ENCODE data around the gene ALDH3B1.

Gene ALDH3B1

DNA sequence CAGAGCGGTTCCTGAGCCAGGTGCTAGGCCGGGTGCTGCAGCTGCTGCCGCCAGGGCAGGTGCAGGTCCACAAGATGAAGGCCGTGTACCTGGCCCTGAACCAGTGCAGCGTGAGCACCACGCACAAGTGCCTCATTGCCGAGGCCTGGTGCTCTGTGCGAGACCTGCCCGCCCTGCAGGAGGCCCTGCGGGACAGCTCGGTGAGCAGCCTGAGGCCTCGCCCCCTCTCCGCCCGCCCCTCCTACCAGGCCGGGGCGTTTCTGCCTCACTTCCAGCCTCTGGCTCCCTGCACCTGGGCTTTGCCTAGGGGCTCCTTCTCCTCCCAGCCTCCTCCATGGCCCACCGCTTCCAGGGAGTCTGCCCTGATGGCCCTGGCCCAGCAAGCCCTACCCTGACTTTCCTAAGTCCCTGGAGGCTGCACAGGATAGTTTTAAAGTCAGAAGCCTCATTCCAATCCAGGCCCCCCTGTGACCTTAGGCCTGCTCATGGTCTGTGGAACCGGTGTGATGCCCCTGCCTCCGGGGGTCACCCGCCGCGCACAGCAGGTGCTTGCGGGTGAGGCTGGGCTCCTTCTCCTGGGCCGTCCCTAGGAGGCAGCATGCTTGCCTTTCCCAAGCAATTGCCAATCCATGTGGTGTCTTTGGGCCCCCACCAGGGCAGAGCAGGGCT is 34.2 kb downstream of the ALDH3B1 start:
- no peak for DNase-seq (ENCODE audit: low read depth in 3 of 3, low spot score in 1 of 3)

DNA sequence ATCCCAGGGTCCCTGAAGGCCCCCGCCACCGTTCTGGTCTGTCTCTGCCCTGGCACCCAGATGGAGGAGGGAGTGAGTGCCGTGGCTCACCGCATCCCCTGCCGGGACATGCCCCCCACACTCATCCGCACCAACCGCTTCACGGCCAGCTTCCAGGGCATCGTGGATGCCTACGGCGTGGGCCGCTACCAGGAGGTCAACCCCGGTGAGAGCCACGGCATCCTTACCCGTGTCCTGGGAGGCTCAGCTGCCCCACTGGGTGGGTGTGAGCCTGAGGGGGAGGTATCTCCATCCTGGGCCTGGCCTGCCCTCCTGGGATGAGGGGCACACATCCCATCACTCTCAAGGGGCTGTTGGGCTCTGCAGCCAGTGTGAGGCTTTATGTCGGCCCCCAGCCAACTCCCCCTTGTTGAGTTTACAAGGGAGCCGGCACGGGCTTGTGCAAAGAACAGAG is 34.8 kb downstream of the ALDH3B1 start:
- DNase-seq (ENCODE audit: low read depth in 3 of 3, low spot score in 1 of 3): no peak

DNA sequence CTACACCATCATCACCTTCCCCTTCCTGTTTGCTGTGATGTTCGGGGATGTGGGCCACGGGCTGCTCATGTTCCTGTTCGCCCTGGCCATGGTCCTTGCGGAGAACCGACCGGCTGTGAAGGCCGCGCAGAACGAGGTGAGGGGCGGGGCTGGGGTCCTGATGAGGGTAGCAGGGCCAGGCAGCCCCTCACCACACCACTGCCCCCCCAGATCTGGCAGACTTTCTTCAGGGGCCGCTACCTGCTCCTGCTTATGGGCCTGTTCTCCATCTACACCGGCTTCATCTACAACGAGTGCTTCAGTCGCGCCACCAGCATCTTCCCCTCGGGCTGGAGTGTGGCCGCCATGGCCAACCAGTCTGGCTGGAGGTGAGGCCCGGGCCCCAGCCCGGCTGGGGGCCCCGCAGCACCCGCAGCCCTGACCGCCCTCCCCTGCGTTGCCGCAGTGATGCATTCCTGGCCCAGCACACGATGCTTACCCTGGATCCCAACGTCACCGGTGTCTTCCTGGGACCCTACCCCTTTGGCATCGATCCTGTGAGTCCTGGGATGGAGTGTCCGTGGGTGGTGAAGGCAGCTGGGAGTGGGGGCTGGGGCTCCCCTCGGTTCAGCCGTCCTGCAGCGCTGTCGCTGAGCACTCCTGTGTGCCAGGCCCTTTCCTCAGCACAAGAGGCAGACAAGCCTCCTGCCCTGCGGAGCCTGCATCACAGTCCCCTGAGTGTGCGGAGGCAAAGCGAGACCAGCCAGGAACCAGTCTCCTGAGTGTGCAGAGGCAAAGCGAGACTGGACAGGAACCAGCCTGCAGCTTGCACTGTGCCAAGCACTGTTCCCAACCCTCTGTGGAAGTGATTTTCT is 37.5 kb downstream of the ALDH3B1 start:
- no peak for DNase-seq (ENCODE audit: low read depth in 3 of 3, low spot score in 1 of 3)

DNA sequence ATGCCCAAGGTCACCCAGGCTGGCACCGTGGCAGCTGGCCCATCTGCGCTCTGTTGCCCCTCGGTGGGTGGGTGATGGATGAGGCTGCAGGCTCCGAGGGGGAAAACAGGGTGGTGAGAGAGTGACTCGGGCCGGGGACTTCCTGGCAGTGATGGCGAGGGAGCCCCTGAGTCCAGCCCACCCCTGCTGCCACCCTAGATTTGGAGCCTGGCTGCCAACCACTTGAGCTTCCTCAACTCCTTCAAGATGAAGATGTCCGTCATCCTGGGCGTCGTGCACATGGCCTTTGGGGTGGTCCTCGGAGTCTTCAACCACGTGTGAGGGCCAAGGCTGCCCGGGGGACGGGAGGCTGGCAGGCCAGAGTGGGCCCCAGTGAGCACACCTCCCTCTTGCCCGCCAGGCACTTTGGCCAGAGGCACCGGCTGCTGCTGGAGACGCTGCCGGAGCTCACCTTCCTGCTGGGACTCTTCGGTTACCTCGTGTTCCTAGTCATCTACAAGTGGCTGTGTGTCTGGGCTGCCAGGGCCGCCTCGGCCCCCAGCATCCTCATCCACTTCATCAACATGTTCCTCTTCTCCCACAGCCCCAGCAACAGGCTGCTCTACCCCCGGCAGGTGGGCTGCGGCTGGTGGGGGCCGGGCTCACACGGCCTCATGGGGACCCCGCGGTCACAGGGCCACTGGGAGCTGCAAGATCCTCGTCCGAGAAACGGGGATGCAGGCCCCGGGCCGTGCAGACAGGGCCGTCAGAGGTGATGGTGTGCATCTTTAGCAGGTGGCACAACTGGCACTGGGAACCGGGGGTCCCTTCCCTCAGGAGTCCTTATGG is 38.8 kb downstream of the ALDH3B1 start:
- DNase-seq (ENCODE audit: low read depth in 3 of 3, low spot score in 1 of 3): no peak

DNA sequence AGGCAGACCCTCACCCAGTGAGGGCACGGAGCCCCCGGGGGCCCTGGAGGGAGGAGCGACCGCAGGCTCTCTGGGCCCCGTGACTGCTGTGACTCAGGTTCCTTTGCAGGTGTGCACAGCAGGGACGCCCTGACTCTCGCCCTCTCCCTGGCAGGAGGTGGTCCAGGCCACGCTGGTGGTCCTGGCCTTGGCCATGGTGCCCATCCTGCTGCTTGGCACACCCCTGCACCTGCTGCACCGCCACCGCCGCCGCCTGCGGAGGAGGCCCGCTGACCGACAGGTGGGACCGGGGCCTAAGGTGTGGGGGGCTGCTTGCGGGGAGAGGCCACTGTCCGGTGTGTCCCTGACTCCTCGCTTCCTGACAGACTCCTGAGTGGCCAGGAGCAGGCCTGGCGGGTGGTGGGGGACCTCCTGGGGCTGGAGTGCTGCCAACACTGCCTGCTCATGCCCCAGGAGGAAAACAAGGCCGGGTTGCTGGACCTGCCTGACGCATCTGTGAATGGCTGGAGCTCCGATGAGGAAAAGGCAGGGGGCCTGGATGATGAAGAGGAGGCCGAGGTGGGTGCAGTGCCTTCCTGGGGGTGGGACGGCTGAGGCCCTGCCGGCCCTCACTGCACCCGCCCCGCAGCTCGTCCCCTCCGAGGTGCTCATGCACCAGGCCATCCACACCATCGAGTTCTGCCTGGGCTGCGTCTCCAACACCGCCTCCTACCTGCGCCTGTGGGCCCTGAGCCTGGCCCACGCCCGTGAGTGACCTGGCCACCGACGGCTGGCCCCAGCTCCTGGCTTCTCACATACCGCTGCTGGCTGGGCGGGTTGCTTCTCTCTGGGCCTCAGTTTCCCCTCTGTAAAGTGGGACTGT is 39.6 kb downstream of the ALDH3B1 start:
- DNase-seq (ENCODE audit: low read depth in 3 of 3, low spot score in 1 of 3): no peak

- DNase-seq (ENCODE audit: low read depth in 3 of 3, low spot score in 1 of 3): no peak
These were observed 40.3 kb downstream of the ALDH3B1 start for GRCh38 chr11:68050371-68050841.

DNA sequence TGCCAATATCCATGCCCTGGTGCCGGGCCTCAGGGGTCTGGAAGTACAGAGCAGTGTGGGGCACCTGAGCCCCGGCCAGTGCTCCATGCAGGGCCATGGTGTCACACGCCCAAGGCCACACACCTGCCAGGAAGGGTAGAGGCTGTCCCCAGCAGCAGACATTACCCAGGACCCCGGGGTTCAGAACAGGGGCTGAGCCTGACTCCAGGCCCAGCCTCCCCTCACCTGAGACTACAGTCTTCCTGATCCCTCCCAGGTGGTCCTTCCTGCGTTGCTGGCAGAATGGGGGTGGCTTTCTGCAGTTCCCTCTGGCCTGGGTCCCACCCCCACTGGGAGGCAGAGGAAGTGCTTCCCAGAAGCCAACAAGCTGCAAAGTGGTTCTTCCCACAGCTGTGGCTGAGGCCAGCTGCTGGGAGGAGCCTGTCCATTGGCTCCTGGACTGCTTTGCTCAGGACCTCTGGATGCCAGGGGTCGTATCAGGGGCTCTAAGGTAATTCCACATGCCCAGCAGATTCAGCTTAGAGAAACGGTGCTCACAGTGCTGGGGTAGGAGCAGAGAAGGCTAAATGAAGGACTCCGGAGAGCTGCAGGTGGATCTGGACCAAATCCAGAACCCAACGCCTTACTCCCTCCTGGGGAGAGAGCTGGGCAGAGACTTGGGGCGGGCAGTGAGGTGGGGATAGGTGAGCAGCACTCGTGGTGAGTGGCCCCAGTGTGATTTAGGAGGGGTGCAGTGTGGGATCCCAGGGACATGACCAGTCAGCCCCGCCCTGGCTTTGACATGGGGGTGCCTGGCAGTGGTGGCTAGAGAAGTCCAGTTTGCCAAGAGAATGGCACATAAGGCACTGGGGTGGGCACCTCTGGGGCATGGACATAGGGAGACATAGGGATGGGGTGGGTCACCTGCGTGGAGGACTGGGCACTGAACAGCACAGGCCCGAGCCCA is 41.3 kb downstream of the ALDH3B1 start:
- DNase-seq (ENCODE audit: low read depth in 3 of 3, low spot score in 1 of 3): no peak

- no peak for DNase-seq (ENCODE audit: low read depth in 3 of 3, low spot score in 1 of 3)
These were observed 42.2 kb downstream of the ALDH3B1 start for GRCh38 chr11:68052137-68052873.

GRCh38 chr11:68053117-68053516 is 43.0 kb downstream of the ALDH3B1 start:
- DNase-seq (ENCODE audit: low read depth in 3 of 3, low spot score in 1 of 3): no peak

DNA sequence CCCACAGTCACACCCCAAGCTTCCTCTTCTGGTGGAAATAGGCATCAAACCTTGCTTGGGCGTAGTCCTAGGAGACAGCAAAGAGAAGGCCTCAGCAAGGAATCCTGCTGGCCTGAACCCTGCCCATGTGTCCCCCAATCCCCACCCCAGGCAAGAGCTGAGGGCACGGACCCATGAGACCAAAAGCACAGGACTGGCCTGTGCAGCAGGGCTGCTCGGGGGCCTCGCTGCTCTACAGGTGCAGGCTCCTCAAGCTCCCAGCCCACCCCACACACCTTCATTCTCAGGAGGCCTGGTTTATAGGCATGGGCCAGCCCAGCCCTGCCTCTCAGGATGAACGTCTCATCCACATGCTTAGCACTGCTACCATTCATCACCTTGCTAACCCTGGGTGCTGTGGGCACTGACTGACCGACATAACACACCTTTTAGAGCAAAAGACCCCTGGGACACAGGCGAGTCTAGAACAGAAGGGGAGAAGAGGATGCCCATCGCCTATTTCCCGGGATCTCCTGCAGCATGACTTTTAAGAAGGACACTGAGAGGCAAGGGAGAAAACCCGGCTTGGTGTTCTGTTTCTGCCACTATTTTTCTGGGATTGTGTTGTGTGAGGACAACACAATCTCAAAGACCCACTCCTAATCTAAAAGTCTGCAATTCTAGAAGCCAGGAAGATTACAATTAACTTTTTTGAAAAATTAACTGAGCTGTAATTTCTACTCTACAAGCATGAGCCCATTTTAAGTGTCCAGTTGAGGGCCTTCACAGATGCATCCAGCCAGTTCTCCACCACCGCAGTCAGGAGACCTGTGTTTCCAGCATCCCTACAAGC is 44.1 kb downstream of the ALDH3B1 start:
- no peak for DNase-seq (ENCODE audit: low read depth in 3 of 3, low spot score in 1 of 3)

GRCh38 chr11:68056317-68057285 is 46.5 kb downstream of the ALDH3B1 start:
- DNase-seq (ENCODE audit: low read depth in 3 of 3, low spot score in 1 of 3): no peak

DNA sequence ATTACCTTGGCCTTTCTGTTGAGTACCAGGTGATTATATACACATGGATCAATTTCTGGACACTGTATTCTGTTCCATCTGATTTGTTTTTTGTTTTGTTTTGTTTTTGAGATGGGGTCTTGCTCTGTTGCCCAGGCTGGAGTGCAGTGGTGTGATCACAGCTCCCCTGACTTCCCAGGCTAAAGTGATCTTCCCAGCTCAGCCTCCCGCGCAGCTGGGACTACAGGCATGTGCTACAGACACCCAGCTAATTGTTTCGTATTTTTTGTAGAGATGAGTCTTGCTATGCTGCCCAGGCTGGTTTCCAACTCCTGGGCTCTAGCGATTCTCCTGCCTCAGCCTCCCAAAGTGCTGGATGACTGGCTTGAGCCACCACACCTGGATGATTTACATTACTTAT is 47.7 kb downstream of the ALDH3B1 start:
- no peak for DNase-seq (ENCODE audit: low read depth in 3 of 3, low spot score in 1 of 3)

DNA sequence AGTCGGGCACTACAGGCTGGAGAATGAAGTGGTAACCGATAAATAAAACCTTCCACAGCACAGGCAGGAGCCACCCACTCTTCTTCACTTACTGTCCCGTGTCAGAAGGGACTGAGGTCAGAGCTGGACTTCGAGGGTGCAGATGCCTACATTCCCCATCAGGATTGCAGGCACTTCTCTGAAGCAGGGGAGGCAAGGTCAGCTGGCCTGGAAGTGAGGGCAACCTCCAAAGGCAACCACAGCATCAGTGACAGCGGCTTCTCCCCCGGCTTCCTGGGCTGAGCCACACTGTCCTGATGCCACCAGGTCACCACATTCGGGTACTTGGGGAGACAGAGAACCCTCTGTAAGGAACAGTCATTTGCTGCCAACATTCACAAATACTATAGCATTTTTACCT is 51.4 kb downstream of the ALDH3B1 start:
- DNase-seq (ENCODE audit: low read depth in 3 of 3, low spot score in 1 of 3): no peak

- DNase-seq (ENCODE audit: low read depth in 3 of 3, low spot score in 1 of 3): no peak
These were observed 54.8 kb downstream of the ALDH3B1 start for GRCh38 chr11:68064926-68065325.

DNA sequence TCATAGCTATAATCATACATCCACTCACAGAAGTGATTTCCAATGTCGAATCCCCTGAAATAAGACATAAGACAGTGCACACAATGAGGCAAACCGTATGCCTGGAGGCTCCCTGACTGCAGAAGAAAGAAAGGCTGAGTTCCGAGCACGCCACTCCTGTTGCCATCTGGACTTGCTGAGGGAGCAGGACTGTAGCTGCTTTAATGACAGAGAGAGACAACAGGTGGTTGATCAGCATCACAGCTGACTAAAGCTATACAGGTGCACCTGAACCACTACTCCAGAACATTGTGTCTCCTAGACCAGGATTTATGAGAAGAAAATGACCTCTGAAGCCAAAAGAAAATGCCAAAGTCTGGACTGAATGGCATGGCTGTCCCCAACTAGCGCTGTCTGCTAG is 55.7 kb downstream of the ALDH3B1 start:
- no peak for DNase-seq (ENCODE audit: low read depth in 3 of 3, low spot score in 1 of 3)

DNA sequence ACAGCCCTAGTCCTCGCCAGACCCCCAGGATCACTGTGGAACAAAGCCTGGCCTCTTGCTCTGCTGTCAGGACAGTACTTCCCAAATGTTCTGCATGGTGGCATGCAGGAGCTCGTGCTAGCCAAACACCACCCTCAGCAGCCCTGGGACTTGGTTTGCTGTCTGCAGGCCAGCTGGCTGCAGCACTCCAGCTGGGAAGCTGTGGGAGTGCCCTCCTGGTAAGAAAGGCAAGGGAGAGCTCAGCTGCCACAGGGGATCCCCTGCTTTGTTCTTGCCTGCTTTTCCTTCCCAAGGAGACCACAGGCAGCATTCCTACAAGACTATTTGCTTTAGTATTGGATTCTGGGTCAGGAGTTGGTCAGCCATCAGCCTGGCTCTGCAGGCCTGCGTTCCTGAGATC is 56.6 kb downstream of the ALDH3B1 start:
- no peak for DNase-seq (ENCODE audit: low read depth in 3 of 3, low spot score in 1 of 3)

- DNase-seq (ENCODE audit: low read depth in 3 of 3, low spot score in 1 of 3): no peak
These were observed 57.9 kb downstream of the ALDH3B1 start for GRCh38 chr11:68067991-68068390.
